GM23338 (cell line): Measurements from ENCODE around the gene FIBP. TPM values are rescaled to one million over a fixed set of nuclear protein-coding genes. Genes with fewer than 3 reads are reported as not detected.
A peak's percentile ranks its signal among the peaks of the same experiment; 100 is the strongest.

Experiments
- ATAC-seq: fragments of 200-7000 bp; cut with Tn5 transposase; 3 replicates; pipeline ENCODE4 v1.9.1; 2020
- DNase-seq: peaks from one replicate; pipeline ENCODE4 v3.0.0-alpha.2; 2015; ENCODE audit warnings: low spot score
- H2AFZ ChIP-seq: fragments of 200-600 bp; sonication (generic); 2 replicates; pipeline ENCODE4 v1.8.0; 2016; ENCODE audit warnings: antibody characterized with exemption, mild to moderate bottlenecking, moderate library complexity
- H3F3A ChIP-seq: fragments of 200-600 bp; sonication (generic); replicated peaks from 2 replicates; pipeline ENCODE4 v1.8.0; 2017; ENCODE audit warnings: antibody characterized with exemption, mixed run types, low read depth
- H3K27ac ChIP-seq: fragments of 200-600 bp; sonication (generic); 2 replicates; pipeline ENCODE4 v1.6.1; 2016; ENCODE audit warnings: low read depth
- H3K27me3 ChIP-seq: fragments of 200-600 bp; sonication (generic); 2 replicates; pipeline ENCODE4 v1.8.0; 2016; ENCODE audit warnings: mild to moderate bottlenecking, mixed run types, moderate library complexity; ENCODE audit not compliant: insufficient read depth
- H3K36me3 ChIP-seq: fragments of 200-600 bp; sonication (generic); 2 replicates; pipeline ENCODE4 v1.8.0; 2016; ENCODE audit warnings: mild to moderate bottlenecking; ENCODE audit not compliant: insufficient read depth
- H3K4me1 ChIP-seq: fragments of 200-600 bp; sonication (generic); 2 replicates; pipeline ENCODE4 v1.8.0; 2016; ENCODE audit warnings: mild to moderate bottlenecking, moderate library complexity; ENCODE audit not compliant: insufficient read depth
- H3K4me2 ChIP-seq: fragments of 200-600 bp; sonication (generic); 2 replicates; pipeline ENCODE4 v1.7.1; 2017; ENCODE audit warnings: mixed run types
- H3K4me3 ChIP-seq: fragments of 200-600 bp; sonication (generic); 2 replicates; pipeline ENCODE4 v1.6.1; 2016; ENCODE audit warnings: mixed run types
- H3K79me2 ChIP-seq: fragments of 200-600 bp; sonication (generic); replicated peaks from 2 replicates; pipeline ENCODE4 v1.8.0; 2017; ENCODE audit warnings: mild to moderate bottlenecking; ENCODE audit not compliant: insufficient read depth
- H3K9me2 ChIP-seq: fragments of 200-600 bp; sonication (generic); 2 replicates; pipeline ENCODE4 v1.8.0; 2017; ENCODE audit not compliant: insufficient read depth
- H4K20me1 ChIP-seq: fragments of 200-600 bp; sonication (generic); replicated peaks from 2 replicates; pipeline ENCODE4 v1.8.0; 2017; ENCODE audit warnings: mild to moderate bottlenecking; ENCODE audit not compliant: insufficient read depth
- H3K27ac Mint-ChIP-seq: 2 replicates; pipeline ENCODE4 v1.8.0; 2020; ENCODE audit warnings: inconsistent platforms, mild to moderate bottlenecking, moderate library complexity, mixed read lengths
- H3K27me3 Mint-ChIP-seq: 3 replicates; pipeline ENCODE4 v1.8.0; 2022; ENCODE audit warnings: low read depth, mild to moderate bottlenecking, moderate library complexity, mixed read lengths, inconsistent platforms; ENCODE audit not compliant: insufficient read depth, poor library complexity
- H3K36me3 Mint-ChIP-seq: 3 replicates; pipeline ENCODE4 v1.8.0; 2021; ENCODE audit warnings: low read depth, mild to moderate bottlenecking, inconsistent platforms, moderate library complexity, mixed read lengths
- H3K4me1 Mint-ChIP-seq: 3 replicates; pipeline ENCODE4 v1.8.0; 2020; ENCODE audit warnings: mild to moderate bottlenecking, inconsistent platforms, mixed read lengths
- H3K4me3 Mint-ChIP-seq: 3 replicates; pipeline ENCODE4 v1.8.0; 2021; ENCODE audit warnings: moderate library complexity, mild to moderate bottlenecking, inconsistent platforms, mixed read lengths
- H3K9me3 Mint-ChIP-seq: 3 replicates; pipeline ENCODE4 v1.8.0; 2020; ENCODE audit warnings: moderate library complexity, mild to moderate bottlenecking, inconsistent platforms, mixed read lengths
- CREB1 ChIP-seq: fragments of 250-450 bp; sonication (Bioruptor Pico); IDR thresholded peaks from 2 replicates; pipeline ENCODE4 v1.5.0; 2020; ENCODE audit warnings: low read depth, mild to moderate bottlenecking, moderate library complexity
- CTCF ChIP-seq, 2 experiments: fragments of 200-600 bp in 1 of 2; sonication (generic) in 1 of 2; conservative IDR thresholded peaks; 2 replicates each; pipeline versions ENCODE4 v1.5.1 to v1.6.1; 2016 to 2017; ENCODE audit warnings: antibody characterized with exemption in 2 of 2, low read depth in 2 of 2, mild to moderate bottlenecking in 2 of 2, moderate library complexity in 1 of 2
- ETS1 ChIP-seq: IDR thresholded peaks from 2 replicates; pipeline ENCODE4 v1.6.1; 2016; ENCODE audit warnings: antibody characterized with exemption
- EZH2 ChIP-seq: fragments of 200-600 bp; sonication (generic); IDR thresholded peaks from one replicate; pipeline ENCODE4 v1.8.0; 2017; ENCODE audit warnings: antibody characterized with exemption, mild to moderate bottlenecking, low read depth; ENCODE audit not compliant: unreplicated experiment
- EZH2phosphoT487 ChIP-seq: fragments of 200-600 bp; sonication (generic); IDR thresholded peaks from one replicate; pipeline ENCODE4 v1.8.1; 2018; ENCODE audit warnings: antibody characterized with exemption; ENCODE audit not compliant: unreplicated experiment
- JUNB ChIP-seq: IDR thresholded peaks from one replicate; pipeline ENCODE4 v1.6.1; 2016; ENCODE audit warnings: antibody characterized with exemption; ENCODE audit not compliant: unreplicated experiment
- NANOG ChIP-seq: IDR thresholded peaks from 2 replicates; pipeline ENCODE4 v1.6.1; 2016; ENCODE audit warnings: antibody characterized with exemption, borderline replicate concordance
- POLR2AphosphoS5 ChIP-seq: IDR thresholded peaks from 2 replicates; pipeline ENCODE4 v1.6.1; 2016; ENCODE audit warnings: antibody characterized with exemption, low read depth
- REST ChIP-seq: IDR thresholded peaks from one replicate; pipeline ENCODE4 v1.6.1; 2018; ENCODE audit warnings: antibody characterized with exemption; ENCODE audit not compliant: unreplicated experiment
- STAT1 ChIP-seq: IDR thresholded peaks from one replicate; pipeline ENCODE4 v1.6.1; 2016; ENCODE audit warnings: antibody characterized with exemption; ENCODE audit not compliant: unreplicated experiment
- ZNF114 ChIP-seq: fragments of 250-450 bp; sonication (Bioruptor Pico); IDR thresholded peaks from 2 replicates; pipeline ENCODE4 v1.5.0; 2020; ENCODE audit warnings: mild to moderate bottlenecking, moderate library complexity
- ZNF331 ChIP-seq: fragments of 250-450 bp; sonication (Bioruptor Pico); IDR thresholded peaks from 2 replicates; pipeline ENCODE4 v1.5.0; 2020; ENCODE audit warnings: low read depth, mild to moderate bottlenecking, moderate library complexity
- ZNF462 ChIP-seq: fragments of 250-450 bp; sonication (Bioruptor Pico); IDR thresholded peaks from 2 replicates; pipeline ENCODE4 v1.5.0; 2020; ENCODE audit warnings: mild to moderate bottlenecking, moderate library complexity
- polyA plus RNA-seq: library from polyadenylated mRNA; unstranded; fragments of >200 nt; fragmentation: Nextera tagmentation; extraction: Ambion mirVana; gene quantifications from 2 replicates; pipeline ENCODE4 v1.2.1, GENCODE V29; 2016
- total RNA-seq: library from RNA; depleted of rRNA; stranded (reverse); fragments of >200 nt; shearing (Covaris generic); gene quantifications from 2 replicates; pipeline ENCODE4 v1.2.3, GENCODE V29; 2014

FIBP gene
- total and polyA plus RNA-seq, 2 experiments from 2014 or later, result 79.0 to 102 TPM

- peaks cover 42% of the 10 kb centered on the region for H3K4me1 Mint-ChIP-seq
- Histone ChIP-seq H3K4me3 (peak within 1 kb of the TSS; percentile 93), H3K27ac (no peak within 1 kb of the TSS), H3F3A (peaks cover 37% of the 10 kb centered on the region), H3K4me1 (peaks cover 32% of the 10 kb centered on the region), H3K9me2 (no peaks in the 10 kb centered on the region), H3K79me2 (peaks cover 13% of the 10 kb centered on the region), H3K36me3 (peaks cover 7% of the 10 kb centered on the region; the same call in 1 of the 2 replicates), H3K4me2 (peak within 1 kb of the TSS; percentile 89), H3K27me3 (peaks cover 25% of the 10 kb centered on the region), H4K20me1 (peaks cover 17% of the 10 kb centered on the region), H2AFZ (peak within 1 kb of the TSS; percentile 84)
- H3K9me3 Mint-ChIP-seq, result peaks cover 2% of the 10 kb centered on the region; the same call in 1 of the 3 replicates
- DNase-seq (peak; percentile 94), ATAC-seq (peak; percentile 50)
- H3K27me3 Mint-ChIP-seq, result peaks cover 39% of the 10 kb centered on the region
- H3K27ac Mint-ChIP-seq, result no peak within 1 kb of the TSS
- H3K4me3 Mint-ChIP-seq, result peak within 1 kb of the TSS; percentile 98
- H3K36me3 Mint-ChIP-seq, result peaks cover 26% of the 10 kb centered on the region
- peak; percentile 22 to 29; a peak in 3 of 4 replicates for TF ChIP-seq CTCF (conservative IDR thresholded peaks at IDR 0.05; ENCODE audit: low read depth in 2 of 2)
- TF ChIP-seq ZNF331 (CRISPR knock-in tag), result no peak
- TF ChIP-seq EZH2phosphoT487, result no peak
- peak; percentile 92 for TF ChIP-seq POLR2AphosphoS5
- TF ChIP-seq CREB1, result peak; percentile 25; the same call in 1 of the 2 replicates
- no peak for TF ChIP-seq JUNB
- no peak for TF ChIP-seq REST
- TF ChIP-seq STAT1, result no peak
- no peak for TF ChIP-seq ZNF114 (CRISPR knock-in tag)
- TF ChIP-seq EZH2, result no peak
- TF ChIP-seq NANOG, result no peak
- no peak for TF ChIP-seq ZNF462 (CRISPR knock-in tag)
- TF ChIP-seq ETS1, result no peak
Observed at GRCh38 chr11:65890324-65891218, 2.3 kb upstream of the FIBP start, which contains the start of gene CCDC85B. TSS of gene CCDC85B (plus strand) at chr11:65890673. CDS start at chr11:65890784, 111 bp downstream.
